ENCODE data around the gene PYROXD2. TPM values are rescaled to one million over a fixed set of nuclear protein-coding genes. Genes with fewer than 3 reads are reported as not detected.

PYROXD2 gene
- total RNA-seq, 1 donor from 2014 or later = 1.4 TPM

Small RNAs within 50 kb of the gene (small RNA-seq; reads per million reads assigned to genes)
- gene MIR4685 = not detected

Other genes with a start within 250 kb of the PYROXD2 start
- gene LOXL4, start 147.0 kb downstream of the PYROXD2 start, total RNA-seq = 0.47 TPM
- gene HPS1, start 31.8 kb upstream of the PYROXD2 start, total RNA-seq = 11.1 TPM

Data from occipital lobe (tissue), 2 donors.